HUES6 (cell line): Measurements from ENCODE around the gene EXOC3L4.
"Not testable (repeated sequence)": the region's sequence is repeated elsewhere in the genome, so short reads cannot be mapped to it uniquely, and the experiment has no call there.

ENCODE experiments used
- H3K27ac ChIP-seq: 2 replicates; pipeline ENCODE4 v1.7.0; 2013; ENCODE audit warnings: low read depth, mild to moderate bottlenecking, low read length, inconsistent platforms
- H3K27me3 ChIP-seq: 2 replicates; pipeline ENCODE4 v1.6.1; 2013; ENCODE audit warnings: low read length; ENCODE audit not compliant: control insufficient read depth, insufficient read depth
- H3K36me3 ChIP-seq: 2 replicates; pipeline ENCODE4 v1.6.1; 2013; ENCODE audit warnings: low read length; ENCODE audit not compliant: control insufficient read depth, insufficient read depth
- H3K4me1 ChIP-seq: 2 replicates; pipeline ENCODE4 v1.6.1; 2013; ENCODE audit warnings: low read length; ENCODE audit not compliant: control insufficient read depth, insufficient read depth
- H3K4me3 ChIP-seq: 2 replicates; pipeline ENCODE4 v1.5.1; 2013; ENCODE audit warnings: low read depth, low read length
- H3K9ac ChIP-seq: one replicate; pipeline ENCODE4 v1.6.1; 2013; ENCODE audit warnings: mild to moderate bottlenecking, low read length
- H3K9me3 ChIP-seq: 2 replicates; pipeline ENCODE4 v1.6.1; 2013; ENCODE audit warnings: low read depth, low read length; ENCODE audit not compliant: control insufficient read depth, insufficient read depth

EXOC3L4 gene

DNA sequence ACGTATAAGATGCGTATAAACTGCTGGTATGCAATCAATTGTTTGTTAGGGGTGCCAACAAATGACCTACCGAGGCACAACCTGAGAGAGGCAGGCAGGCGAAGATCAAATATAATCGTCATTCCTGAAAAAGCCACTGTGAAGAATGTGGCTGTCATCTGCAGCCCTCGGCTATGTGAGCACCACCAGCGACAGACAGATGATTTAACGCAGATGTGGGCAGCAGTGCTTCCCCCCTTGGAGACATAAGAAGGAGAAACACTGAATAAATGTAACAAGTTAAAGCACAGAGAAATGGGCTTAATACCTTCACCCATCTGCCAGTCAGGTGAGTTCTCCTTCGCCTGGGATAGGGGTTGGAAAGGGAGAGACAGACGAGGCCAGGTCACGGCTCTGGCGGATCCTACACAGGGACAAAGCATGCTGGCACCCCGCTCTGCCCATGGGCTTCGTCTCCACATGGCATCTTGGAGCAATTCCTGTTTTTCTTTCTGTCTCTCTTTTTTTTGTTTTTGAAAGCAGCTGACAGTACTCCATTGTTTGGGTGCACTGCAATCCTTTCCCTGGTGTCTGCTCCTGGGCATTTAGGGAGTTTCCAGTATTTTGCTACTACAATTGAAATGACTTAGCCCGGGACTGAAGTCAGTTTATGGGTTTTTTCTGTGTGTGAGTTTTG lies 56.9 kb downstream of the EXOC3L4 start:
- no peaks in the 10 kb centered on the region for H3K27me3 ChIP-seq
- no peak overlapping the region for H3K27ac ChIP-seq
- H3K9me3 ChIP-seq: no peaks in the 10 kb centered on the region
- no peak overlapping the region for H3K4me3 ChIP-seq
- H3K36me3 ChIP-seq: no peaks in the 10 kb centered on the region
- H3K9ac ChIP-seq: no peak overlapping the region
- H3K4me1 ChIP-seq: peaks cover 1% of the 10 kb centered on the region; the same call in 1 of the 2 replicates

DNA sequence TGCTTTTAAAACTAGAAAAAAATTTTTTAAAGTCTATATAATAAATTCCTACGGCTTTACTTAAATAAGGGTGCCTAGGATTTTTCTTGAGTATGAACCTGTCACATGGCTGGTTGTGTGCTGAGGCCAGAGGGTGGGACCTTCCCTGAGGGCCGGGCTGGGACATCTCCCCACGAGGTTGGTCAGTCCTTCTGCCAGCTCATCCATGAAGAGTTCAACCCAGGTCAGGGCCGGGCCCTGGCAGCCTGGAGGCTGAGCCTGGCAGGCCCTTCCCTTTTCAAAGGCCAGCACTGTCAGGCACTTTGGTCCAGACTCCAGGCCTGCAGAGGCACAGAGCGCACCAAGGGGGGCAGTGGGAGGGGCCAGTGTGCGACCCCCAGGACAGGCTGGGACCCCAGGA lies 60.5 kb downstream of the EXOC3L4 start:
- no peaks in the 10 kb centered on the region for H3K9me3 ChIP-seq
- no peak overlapping the region for H3K4me3 ChIP-seq
- H3K36me3 ChIP-seq: no peaks in the 10 kb centered on the region
- H3K9ac ChIP-seq: no peak overlapping the region
- H3K27me3 ChIP-seq: peaks cover 2% of the 10 kb centered on the region; the same call in 1 of the 2 replicates
- peaks cover 7% of the 10 kb centered on the region; the same call in 1 of the 2 replicates for H3K4me1 ChIP-seq
- no peak overlapping the region for H3K27ac ChIP-seq

DNA sequence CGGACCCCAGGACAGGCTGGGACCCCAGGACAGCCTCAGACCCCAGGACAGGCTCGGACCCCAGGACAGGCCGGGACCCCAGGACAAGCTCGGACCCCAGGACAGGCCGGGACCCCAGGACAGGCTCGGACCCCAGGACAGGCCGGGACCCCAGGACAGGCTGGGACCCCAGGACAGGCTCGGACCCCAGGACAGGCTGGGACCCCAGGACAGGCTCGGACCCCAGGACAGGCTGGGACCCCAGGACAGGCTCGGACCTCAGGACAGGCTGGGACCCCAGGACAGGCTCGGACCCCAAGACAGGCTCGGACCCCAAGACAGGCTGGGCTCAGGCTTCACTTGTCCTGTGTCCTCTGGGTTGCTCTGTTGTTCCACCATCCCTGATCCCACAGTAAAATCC lies 60.9 kb downstream of the EXOC3L4 start:
- not testable (repeated sequence) for H3K9ac ChIP-seq, H3K27ac ChIP-seq, H3K4me1 ChIP-seq, H3K4me3 ChIP-seq, H3K36me3 ChIP-seq, H3K27me3 ChIP-seq, H3K9me3 ChIP-seq

DNA sequence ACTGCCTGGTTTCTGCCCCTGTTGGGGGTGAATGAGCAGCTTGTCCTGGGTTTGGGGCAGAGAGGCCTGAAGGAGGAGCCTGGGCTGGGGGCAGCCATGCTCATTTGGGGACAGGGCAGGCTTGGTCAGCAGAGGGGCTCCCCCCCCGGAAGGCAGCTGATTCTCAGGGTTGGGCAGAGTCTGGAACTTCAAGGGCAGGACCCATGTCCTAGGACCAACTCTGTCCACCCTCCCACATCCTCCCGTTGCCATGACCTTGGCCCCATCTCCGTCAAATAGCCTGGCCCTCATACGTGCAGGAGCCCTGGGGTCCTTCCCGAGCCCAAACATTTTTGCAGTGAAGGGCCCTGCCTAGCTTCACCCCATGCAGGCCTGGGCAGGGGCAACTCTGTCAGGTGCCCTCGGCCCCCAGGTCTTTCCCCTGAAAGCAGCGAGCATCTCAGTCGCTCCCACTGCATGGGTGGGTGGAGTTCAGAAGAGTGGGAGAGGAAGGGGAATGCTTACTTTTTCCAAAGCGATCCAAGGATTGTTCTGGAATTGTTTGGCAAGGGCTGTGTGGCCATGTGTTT lies 61.4 kb downstream of the EXOC3L4 start:
- Histone ChIP-seq H3K27me3 (peaks cover 2% of the 10 kb centered on the region; the same call in 1 of the 2 replicates), H3K36me3 (no peaks in the 10 kb centered on the region), H3K4me1 (peaks cover 7% of the 10 kb centered on the region; the same call in 1 of the 2 replicates), H3K27ac (no peak overlapping the region), H3K9ac (no peak overlapping the region), H3K4me3 (no peak overlapping the region), H3K9me3 (no peaks in the 10 kb centered on the region)

DNA sequence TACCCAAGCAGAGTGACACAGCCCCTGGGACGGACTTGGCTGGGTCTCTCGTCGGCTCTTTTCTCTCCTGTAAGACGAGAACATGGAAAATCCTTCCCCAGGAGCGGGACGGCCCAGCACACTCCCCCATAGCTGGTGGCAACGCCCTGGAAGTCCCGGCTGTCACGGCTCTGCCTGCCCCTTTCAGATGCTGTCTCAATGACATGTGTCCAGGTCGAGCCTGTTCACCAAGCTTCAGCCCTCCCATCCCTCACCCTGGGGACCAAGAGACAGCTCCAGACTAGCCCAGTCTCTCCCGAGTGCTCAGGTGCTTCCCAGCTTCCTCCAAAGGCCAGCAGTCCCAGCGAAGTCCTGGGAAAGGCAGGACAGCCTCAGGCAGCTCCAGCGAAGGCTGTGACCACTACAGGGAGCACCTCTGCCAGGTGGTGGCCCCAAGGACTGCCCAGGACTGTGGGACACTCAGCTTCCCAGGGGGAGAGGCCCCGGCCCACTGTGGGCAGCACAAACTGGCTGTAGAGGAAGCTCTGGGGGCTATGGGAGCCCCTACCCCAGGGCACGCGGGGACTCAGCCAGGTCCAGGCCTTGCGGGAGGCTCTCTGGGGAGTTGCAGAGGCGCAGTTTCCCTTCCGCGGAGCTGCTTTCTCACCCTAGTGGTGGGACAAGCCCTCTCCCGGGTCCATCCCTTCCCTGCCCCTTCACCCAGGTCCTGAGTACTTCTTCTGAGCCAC lies 62.3 kb downstream of the EXOC3L4 start:
- Histone ChIP-seq H3K27me3 (peaks cover 2% of the 10 kb centered on the region; the same call in 1 of the 2 replicates), H3K9me3 (peaks cover 3% of the 10 kb centered on the region; the same call in 1 of the 2 replicates), H3K9ac (no peak overlapping the region), H3K36me3 (no peaks in the 10 kb centered on the region), H3K27ac (no peak overlapping the region), H3K4me3 (no peak overlapping the region), H3K4me1 (peaks cover 7% of the 10 kb centered on the region; the same call in 1 of the 2 replicates)

DNA sequence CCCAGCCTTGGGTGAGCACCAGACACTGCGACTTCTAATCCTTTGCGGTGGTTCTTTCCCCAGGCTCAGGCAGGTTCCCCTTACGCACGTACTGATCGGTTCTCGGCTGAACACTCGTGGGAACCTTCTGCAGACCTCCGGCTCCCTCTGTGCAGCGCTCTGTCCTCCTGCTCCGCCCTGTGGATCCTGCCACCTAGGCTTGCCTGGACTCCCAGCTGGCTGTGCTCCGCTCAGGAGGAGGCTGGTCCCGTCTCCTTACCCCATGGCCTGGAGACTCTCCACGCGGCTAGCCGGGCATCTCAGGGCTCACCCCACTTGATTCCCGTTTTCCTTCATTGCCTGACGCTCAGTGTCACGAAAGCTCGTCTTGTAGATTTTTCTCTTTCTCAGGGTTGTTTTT lies 63.4 kb downstream of the EXOC3L4 start:
- no peak overlapping the region for H3K4me3 ChIP-seq
- H3K27me3 ChIP-seq: peaks cover 2% of the 10 kb centered on the region; the same call in 1 of the 2 replicates
- H3K9me3 ChIP-seq: peaks cover 10% of the 10 kb centered on the region
- no peaks in the 10 kb centered on the region for H3K36me3 ChIP-seq
- no peak overlapping the region for H3K27ac ChIP-seq
- H3K4me1 ChIP-seq: peaks cover 7% of the 10 kb centered on the region; the same call in 1 of the 2 replicates
- H3K9ac ChIP-seq: no peak overlapping the region

DNA sequence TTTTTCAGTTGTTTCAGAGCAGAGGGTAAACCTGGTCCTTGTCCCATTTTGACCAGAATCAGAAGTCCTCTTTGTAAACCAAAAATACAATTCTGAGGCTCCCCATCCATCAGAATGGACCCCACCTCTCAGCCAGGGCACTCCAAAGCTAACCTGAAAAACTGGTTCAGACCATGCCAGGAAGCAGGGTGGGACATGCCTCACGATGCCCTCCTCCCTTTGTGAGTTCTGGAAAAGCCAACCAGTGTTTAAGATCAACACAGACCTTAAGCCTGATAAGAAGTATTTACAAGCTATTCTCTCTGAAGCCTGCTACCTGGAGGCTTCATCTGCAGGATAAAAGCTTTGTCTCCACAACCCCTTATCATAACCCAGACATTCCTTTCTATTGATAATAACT lies 64.2 kb downstream of the EXOC3L4 start:
- peaks cover 10% of the 10 kb centered on the region for H3K9me3 ChIP-seq
- no peaks in the 10 kb centered on the region for H3K36me3 ChIP-seq
- H3K4me3 ChIP-seq: no peak overlapping the region
- peaks cover 7% of the 10 kb centered on the region; the same call in 1 of the 2 replicates for H3K4me1 ChIP-seq
- H3K9ac ChIP-seq: no peak overlapping the region
- peaks cover 2% of the 10 kb centered on the region; the same call in 1 of the 2 replicates for H3K27me3 ChIP-seq
- no peak overlapping the region for H3K27ac ChIP-seq
